Lung (tissue), 12 donors: ENCODE measurements around the gene CSGALNACT2. TPM values are rescaled to one million over a fixed set of nuclear protein-coding genes. Genes with fewer than 3 reads are reported as not detected.

Experiments used
- ATAC-seq: fragments of 200-7000 bp; cut with Tn5 transposase; one replicate; pipeline ENCODE4 v1.9.1; 2020; ENCODE audit warnings: moderate number of reproducible peaks; ENCODE audit not compliant: insufficient read depth, low FRiP score
- DNase-seq, 3 donors: peaks; one replicate each; pipeline ENCODE4 v3.0.0-alpha.2; 2013 to 2017
- H3K27ac ChIP-seq, 2 donors: one replicate each; pipeline ENCODE4 v1.5.1; 2013; ENCODE audit warnings: mild to moderate bottlenecking in 2 of 2, moderate library complexity in 2 of 2, control low read depth in 1 of 2, inconsistent platforms in 1 of 2, low read depth in 1 of 2, low read length in 1 of 2
- H3K27me3 ChIP-seq, 3 donors: one replicate each; pipeline ENCODE4 v1.5.1; 2013; ENCODE audit warnings: low read length in 2 of 3; ENCODE audit not compliant: control insufficient read depth in 3 of 3, insufficient read depth in 3 of 3
- H3K36me3 ChIP-seq, 4 donors: one replicate each; pipeline ENCODE4 v1.5.1; 2013; ENCODE audit warnings: low read length in 4 of 4, mild to moderate bottlenecking in 1 of 4, moderate library complexity in 1 of 4; ENCODE audit not compliant: control insufficient read depth in 4 of 4, insufficient read depth in 4 of 4
- H3K4me1 ChIP-seq, 5 donors: one replicate each; pipeline ENCODE4 v1.5.1; 2013; ENCODE audit warnings: low read length in 5 of 5, mild to moderate bottlenecking in 2 of 5, moderate library complexity in 1 of 5; ENCODE audit not compliant: control insufficient read depth in 5 of 5, insufficient read depth in 5 of 5
- H3K4me3 ChIP-seq: one replicate; pipeline ENCODE4 v1.5.1; 2013; ENCODE audit warnings: mild to moderate bottlenecking, control low read depth, moderate library complexity
- H3K9ac ChIP-seq, 2 donors: one replicate each; pipeline ENCODE4 v1.5.1; 2013; ENCODE audit warnings: low read length in 2 of 2, control low read depth in 1 of 2; ENCODE audit not compliant: insufficient read depth in 1 of 2
- H3K9me3 ChIP-seq, 4 donors: one replicate each; pipeline ENCODE4 v1.5.1; 2013; ENCODE audit warnings: low read length in 3 of 4, mild to moderate bottlenecking in 1 of 4, moderate library complexity in 1 of 4; ENCODE audit not compliant: control insufficient read depth in 4 of 4, insufficient read depth in 3 of 4
- CTCF ChIP-seq: IDR thresholded peaks from 2 replicates; pipeline ENCODE4 v1.5.1; 2012; ENCODE audit warnings: mild to moderate bottlenecking; ENCODE audit errors: control extremely low read depth, extremely low read depth
- WGBS, 2 donors: extraction: QIAGEN DNeasy Blood & Tissue Kit; methylation state at CpG; one replicate each; pipeline ENCODE4 v1.1.7; 2013; 5-methylcytosine and 5-hydroxymethylcytosine counted together
- polyA plus RNA-seq, 2 donors: library from polyadenylated mRNA; stranded (reverse); fragments of 200-250 nt; gene quantifications; one replicate each; pipeline ENCODE4 v1.2.1, GENCODE V29; 2013
- total RNA-seq, 2 donors: library from RNA; depleted of rRNA in 1 of 2; stranded (reverse); fragments of >200 nt in 1 of 2; gene quantifications; one replicate each; pipeline ENCODE4 v1.2.1, GENCODE V29; 2014 to 2021
- donor health status: control.
- donor health status: control.
- donor health status: Bipolar disorder and iron deficiency.
- donor health status: healthy.
- donor health status: DM: yes; HTN: yes; CAD: no.

The CSGALNACT2 gene
- total and polyA plus RNA-seq, 4 donors: 9.8 to 48.4 (median 33.3) TPM

DNA sequence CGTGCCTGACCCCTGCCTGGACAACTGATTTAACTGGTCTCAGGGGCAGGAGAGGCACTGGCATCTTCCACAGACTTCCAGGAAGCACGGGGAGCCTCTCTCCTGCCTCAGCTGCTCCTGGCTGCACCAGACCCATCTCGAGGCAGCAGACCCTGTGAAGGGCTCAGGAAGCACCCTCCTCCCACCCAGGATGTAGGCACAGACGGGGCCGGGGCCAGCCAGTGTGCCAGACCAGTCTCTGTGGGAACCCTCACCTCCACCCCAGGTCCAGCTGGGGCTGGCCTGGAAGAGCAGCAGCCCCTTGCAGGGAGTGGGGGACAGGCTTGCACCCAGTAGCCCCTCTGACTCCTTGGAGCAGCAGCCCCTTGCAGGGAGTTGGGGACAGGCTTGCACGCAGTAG, 72.3 kb downstream of the CSGALNACT2 start:
- no peak for TF ChIP-seq CTCF
- Histone ChIP-seq H3K27me3 (no peaks in the 10 kb centered on the region), H3K4me3 (no peak overlapping the region), H3K4me1 (no peaks in the 10 kb centered on the region), H3K9ac (no peak overlapping the region), H3K36me3 (no peaks in the 10 kb centered on the region), H3K27ac (no peak overlapping the region), H3K9me3 (peaks cover 0 to 3% (median 0%) of the 10 kb centered on the region in 4 donors)
- 57 to 65% methylated on average over 6 of the region's 6 CpGs for WGBS, 2 donors
- ATAC-seq: no peak
- no peak for DNase-seq

DNA sequence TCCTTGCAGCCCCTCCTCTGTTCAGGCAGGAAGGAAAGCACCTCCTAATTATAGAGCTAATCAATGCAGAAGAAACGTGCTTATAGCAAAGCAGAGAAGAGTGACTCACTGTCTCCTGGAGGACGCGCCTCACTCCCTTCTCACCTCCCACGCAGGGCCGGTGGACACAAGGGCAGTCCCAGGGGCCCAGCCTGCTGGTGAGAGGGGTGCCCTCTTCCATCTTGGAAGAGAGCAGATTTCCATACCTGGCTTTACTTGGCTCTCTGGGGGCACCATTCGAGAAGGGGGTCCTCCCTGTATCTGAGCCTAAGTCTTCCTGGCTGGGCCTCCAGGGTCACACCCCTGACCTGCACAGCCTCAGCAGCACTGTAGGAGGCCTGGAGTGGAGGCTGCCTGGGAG, 72.8 kb downstream of the CSGALNACT2 start:
- Histone ChIP-seq H3K36me3 (no peaks in the 10 kb centered on the region), H3K9me3 (peaks cover 0 to 3% (median 0%) of the 10 kb centered on the region in 4 donors), H3K4me1 (no peaks in the 10 kb centered on the region), H3K27me3 (no peaks in the 10 kb centered on the region), H3K27ac (no peak overlapping the region), H3K9ac (no peak overlapping the region), H3K4me3 (no peak overlapping the region)
- WGBS, 2 donors: 81 to 83% methylated on average over 6 of the region's 6 CpGs
- TF ChIP-seq CTCF: no peak
- DNase-seq (no peak), ATAC-seq (no peak)

GRCh38 chr10:43211431-43212042, 73.3 kb downstream of the CSGALNACT2 start:
- no peak for ATAC-seq
- Histone ChIP-seq H3K4me1 (no peaks in the 10 kb centered on the region), H3K9me3 (peaks cover 0 to under 1% (median 0%) of the 10 kb centered on the region in 4 donors), H3K36me3 (no peaks in the 10 kb centered on the region), H3K9ac (no peak overlapping the region), H3K27ac (no peak overlapping the region), H3K27me3 (no peaks in the 10 kb centered on the region), H3K4me3 (no peak overlapping the region)
- no peak for DNase-seq
- WGBS, 2 donors: 84 to 90% methylated on average over 8 of the region's 8 CpGs
- TF ChIP-seq CTCF: no peak
